ENCODE results near the gene VWC2. TPM values are rescaled to one million over a fixed set of nuclear protein-coding genes. Genes with fewer than 3 reads are reported as not detected.

Gene VWC2
- total and polyA plus RNA-seq, 2 donors, result 0.01 to 0.11 TPM

DNA sequence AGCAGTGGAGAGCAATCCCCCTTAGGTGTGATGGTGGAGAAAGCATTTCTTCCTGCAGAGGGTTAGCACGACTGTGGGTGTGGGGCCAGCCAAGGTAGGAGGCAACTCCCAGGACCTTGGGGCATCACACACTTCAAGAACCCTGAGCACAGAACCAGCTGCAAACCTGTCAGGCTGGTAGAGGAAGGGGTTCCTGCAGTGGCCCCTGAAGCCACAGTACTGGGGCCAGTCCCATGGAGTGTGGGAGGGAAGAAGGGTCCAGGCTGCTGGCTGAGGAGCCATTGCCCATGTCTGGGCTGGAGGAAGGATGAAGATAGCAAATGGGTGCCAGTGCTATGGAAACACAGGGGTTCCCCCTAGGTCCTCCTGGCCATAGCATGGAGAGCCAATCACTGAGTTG is 110.5 kb downstream of the VWC2 start:
- 93% methylated on average over 1 of the region's 1 CpG for WGBS
- no peak for DNase-seq (ENCODE audit: extremely low spot score)

DNA sequence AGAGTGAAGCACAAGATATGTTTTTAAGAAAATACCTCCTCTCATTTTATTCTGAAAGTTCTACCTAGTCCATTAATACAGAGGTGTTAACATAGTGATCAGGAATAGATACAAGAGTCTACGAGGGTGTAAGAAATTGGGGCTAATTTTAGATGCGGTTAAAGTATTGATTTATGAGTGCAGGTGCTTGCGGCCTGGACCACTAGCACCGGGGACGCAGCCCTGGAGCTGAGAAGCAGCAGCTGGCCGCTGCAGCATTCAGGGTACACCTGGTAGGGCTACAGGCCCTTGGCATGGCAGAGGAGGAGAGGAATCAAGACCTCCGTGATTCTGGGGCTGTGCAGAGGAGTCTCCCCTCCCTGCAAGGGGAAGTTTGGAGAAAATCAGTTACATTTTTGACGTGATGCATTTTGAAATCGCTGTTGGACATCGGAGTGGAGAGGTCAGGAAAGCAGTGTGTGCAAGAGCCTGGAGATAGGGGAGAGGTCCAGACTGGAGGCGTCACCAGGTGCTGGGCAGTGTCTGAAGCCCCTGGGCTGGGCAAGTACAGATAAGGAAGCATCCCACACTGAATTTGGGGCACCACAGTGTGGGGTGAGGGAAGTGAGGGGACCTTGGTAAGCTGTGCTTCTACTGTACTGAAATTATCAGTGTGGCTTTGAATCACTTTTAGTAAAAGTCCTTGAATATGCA is 112.3 kb downstream of the VWC2 start:
- no peaks in the 10 kb centered on the region for H3K4me1 ChIP-seq (ENCODE audit: insufficient read depth)
- H3K27ac ChIP-seq (ENCODE audit: low read depth), result no peak overlapping the region
- no peaks in the 10 kb centered on the region for H3K36me3 ChIP-seq (ENCODE audit: insufficient read depth)
- WGBS, result 74% methylated on average over 11 of the region's 11 CpGs
- no peak overlapping the region for H3K4me3 ChIP-seq (ENCODE audit: low read depth, low read length)
- DNase-seq (ENCODE audit: extremely low spot score), result no peak

More for the DNA sequence above, 110.5 kb downstream of the VWC2 start:
- no peak overlapping the region for H3K4me3 ChIP-seq (ENCODE audit: low read depth, low read length)
- H3K36me3 ChIP-seq (ENCODE audit: insufficient read depth), result no peaks in the 10 kb centered on the region
- H3K4me1 ChIP-seq (ENCODE audit: insufficient read depth), result no peaks in the 10 kb centered on the region
- no peak overlapping the region for H3K27ac ChIP-seq (ENCODE audit: low read depth)

DNA sequence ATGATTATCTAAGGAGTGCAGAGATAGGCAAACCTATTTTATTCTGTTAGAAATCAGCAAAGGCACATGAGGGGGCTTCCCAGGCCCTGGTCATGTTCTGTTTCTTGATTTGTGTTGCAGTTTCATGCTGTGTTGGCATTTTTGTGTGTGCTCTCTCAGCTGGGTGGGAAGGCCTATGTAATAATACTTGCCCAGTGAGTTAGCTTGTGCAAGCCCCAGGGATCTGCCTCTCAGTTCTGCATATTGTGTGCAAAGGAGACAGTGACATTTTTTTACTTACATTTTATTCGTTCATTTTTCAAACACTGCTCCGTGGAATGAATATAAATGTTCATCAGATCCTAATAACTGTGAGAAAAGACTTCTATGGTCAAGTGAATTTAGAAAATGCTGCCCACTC is 119.0 kb downstream of the VWC2 start:
- Histone ChIP-seq H3K36me3 (ENCODE audit: insufficient read depth) (no peaks in the 10 kb centered on the region), H3K4me1 (ENCODE audit: insufficient read depth) (no peaks in the 10 kb centered on the region), H3K27ac (ENCODE audit: low read depth) (no peak overlapping the region), H3K4me3 (ENCODE audit: low read depth, low read length) (no peak overlapping the region)
- no peak for DNase-seq (ENCODE audit: extremely low spot score)
- WGBS, result 88% methylated on average over 2 of the region's 2 CpGs

DNA sequence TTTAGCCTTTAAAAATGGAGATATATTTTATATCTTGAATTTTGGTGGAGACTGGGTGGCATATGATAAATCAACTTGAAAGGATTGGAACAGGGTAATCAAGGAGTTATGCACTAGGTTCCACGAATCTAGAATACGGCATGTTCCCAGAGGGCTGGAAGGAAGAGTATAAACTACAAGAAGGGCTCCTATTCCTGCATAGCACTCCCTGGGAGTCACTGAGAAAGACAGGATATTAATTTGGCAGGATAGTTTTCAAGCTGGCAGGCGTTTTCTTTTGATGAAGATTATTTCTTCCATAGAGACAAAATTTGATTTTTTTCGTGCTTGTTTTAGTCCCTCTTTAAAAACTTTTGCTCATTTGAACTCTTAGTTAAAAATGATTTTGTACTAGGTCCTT is 119.7 kb downstream of the VWC2 start:
- H3K27ac ChIP-seq (ENCODE audit: low read depth), result no peak overlapping the region
- H3K36me3 ChIP-seq (ENCODE audit: insufficient read depth), result no peaks in the 10 kb centered on the region
- H3K4me1 ChIP-seq (ENCODE audit: insufficient read depth), result no peaks in the 10 kb centered on the region
- 62% methylated on average over 4 of the region's 4 CpGs for WGBS
- no peak overlapping the region for H3K4me3 ChIP-seq (ENCODE audit: low read depth, low read length)
- DNase-seq (ENCODE audit: extremely low spot score), result no peak

- DNase-seq (ENCODE audit: extremely low spot score), result no peak
- H3K4me1 ChIP-seq (ENCODE audit: insufficient read depth), result no peaks in the 10 kb centered on the region
- no peak overlapping the region for H3K4me3 ChIP-seq (ENCODE audit: low read depth, low read length)
- H3K27ac ChIP-seq (ENCODE audit: low read depth), result no peak overlapping the region
- 82% methylated on average over 4 of the region's 4 CpGs for WGBS
- no peaks in the 10 kb centered on the region for H3K36me3 ChIP-seq (ENCODE audit: insufficient read depth)
Measured at GRCh38 chr7:49894543-49894942, 121.1 kb downstream of the VWC2 start.

DNA sequence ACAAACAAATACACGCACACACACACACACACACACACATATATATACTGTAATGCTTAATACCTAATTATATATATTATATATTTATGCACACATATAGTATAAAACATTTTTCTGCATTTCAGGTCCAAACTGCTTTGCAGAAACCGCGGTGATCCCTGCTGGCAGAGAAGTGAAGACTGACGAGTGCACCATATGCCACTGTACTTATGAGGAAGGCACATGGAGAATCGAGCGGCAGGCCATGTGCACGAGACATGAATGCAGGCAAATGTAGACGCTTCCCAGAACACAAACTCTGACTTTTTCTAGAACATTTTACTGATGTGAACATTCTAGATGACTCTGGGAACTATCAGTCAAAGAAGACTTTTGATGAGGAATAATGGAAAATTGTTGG is 138.5 kb downstream of the VWC2 start:
- WGBS, result 86% methylated on average over 8 of the region's 8 CpGs

GRCh38 chr7:49926720-49927119 is 153.3 kb downstream of the VWC2 start:
- no peak overlapping the region for H3K4me3 ChIP-seq (ENCODE audit: low read depth, low read length)
- H3K4me1 ChIP-seq (ENCODE audit: insufficient read depth), result no peaks in the 10 kb centered on the region
- no peak overlapping the region for H3K27ac ChIP-seq (ENCODE audit: low read depth)
- 87% methylated on average over 6 of the region's 6 CpGs for WGBS
- DNase-seq (ENCODE audit: extremely low spot score), result no peak
- H3K36me3 ChIP-seq (ENCODE audit: insufficient read depth), result no peaks in the 10 kb centered on the region

More for the DNA sequence above, 138.5 kb downstream of the VWC2 start:
- Histone ChIP-seq H3K4me1 (ENCODE audit: insufficient read depth) (no peaks in the 10 kb centered on the region), H3K27ac (ENCODE audit: low read depth) (no peak overlapping the region), H3K36me3 (ENCODE audit: insufficient read depth) (no peaks in the 10 kb centered on the region), H3K4me3 (ENCODE audit: low read depth, low read length) (no peak overlapping the region)
- no peak for DNase-seq (ENCODE audit: extremely low spot score)

DNA sequence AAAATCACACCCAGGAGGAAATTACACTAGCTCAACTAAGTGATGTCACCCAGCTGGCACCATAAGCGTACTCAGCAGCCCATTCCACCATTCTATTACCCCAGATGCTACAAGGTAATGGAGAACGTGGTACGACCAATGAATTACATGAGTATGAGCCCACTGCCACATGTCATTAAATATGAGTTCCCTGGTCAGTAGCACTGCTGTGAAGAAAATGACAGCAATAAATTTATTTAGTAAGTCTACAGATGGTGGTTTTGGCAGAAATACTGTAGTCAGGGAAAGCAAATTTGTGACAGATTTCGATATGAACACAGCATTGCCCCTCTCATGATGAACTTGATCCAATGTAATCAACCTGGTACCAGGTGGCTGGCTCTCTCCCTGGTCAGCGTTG is 154.2 kb downstream of the VWC2 start:
- DNase-seq (ENCODE audit: extremely low spot score), result no peak
- Histone ChIP-seq H3K27ac (ENCODE audit: low read depth) (no peak overlapping the region), H3K4me1 (ENCODE audit: insufficient read depth) (no peaks in the 10 kb centered on the region), H3K4me3 (ENCODE audit: low read depth, low read length) (no peak overlapping the region), H3K36me3 (ENCODE audit: insufficient read depth) (no peaks in the 10 kb centered on the region)
- 86% methylated on average over 5 of the region's 5 CpGs for WGBS

DNA sequence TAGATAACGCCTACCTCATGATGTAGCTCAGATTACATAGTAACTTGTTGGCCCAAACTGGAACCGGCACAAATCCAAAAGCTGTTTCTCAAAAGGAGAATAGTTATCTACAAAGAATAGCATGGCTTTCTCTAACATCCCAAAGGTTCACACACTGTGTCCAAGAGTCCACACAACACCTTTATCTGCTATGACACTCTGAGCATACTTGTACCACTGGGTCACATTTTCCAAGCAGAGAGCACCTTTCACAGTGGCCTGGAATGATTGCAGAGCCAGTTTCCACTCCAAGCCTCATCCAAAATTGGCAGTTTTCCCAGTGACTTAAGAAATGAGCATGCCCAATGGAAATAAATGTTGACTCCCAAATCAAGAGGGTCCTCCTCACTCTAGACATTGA is 155.3 kb downstream of the VWC2 start:
- DNase-seq (ENCODE audit: extremely low spot score), result no peak
- no peak overlapping the region for H3K4me3 ChIP-seq (ENCODE audit: low read depth, low read length)
- H3K27ac ChIP-seq (ENCODE audit: low read depth), result no peak overlapping the region
- no peaks in the 10 kb centered on the region for H3K4me1 ChIP-seq (ENCODE audit: insufficient read depth)
- no peaks in the 10 kb centered on the region for H3K36me3 ChIP-seq (ENCODE audit: insufficient read depth)
- WGBS, result 91% methylated on average over 2 of the region's 2 CpGs

- Histone ChIP-seq H3K27ac (ENCODE audit: low read depth) (no peak overlapping the region), H3K4me3 (ENCODE audit: low read depth, low read length) (no peak overlapping the region), H3K4me1 (ENCODE audit: insufficient read depth) (no peaks in the 10 kb centered on the region), H3K36me3 (ENCODE audit: insufficient read depth) (no peaks in the 10 kb centered on the region)
- DNase-seq (ENCODE audit: extremely low spot score), result no peak
- 82% methylated on average over 2 of the region's 2 CpGs for WGBS
Measured at GRCh38 chr7:49931627-49932026, 158.2 kb downstream of the VWC2 start.

- no peaks in the 10 kb centered on the region for H3K36me3 ChIP-seq (ENCODE audit: insufficient read depth)
- no peak for DNase-seq (ENCODE audit: extremely low spot score)
- no peak overlapping the region for H3K27ac ChIP-seq (ENCODE audit: low read depth)
- H3K4me3 ChIP-seq (ENCODE audit: low read depth, low read length), result no peak overlapping the region
- 85% methylated on average over 2 of the region's 2 CpGs for WGBS
- no peaks in the 10 kb centered on the region for H3K4me1 ChIP-seq (ENCODE audit: insufficient read depth)
Measured at GRCh38 chr7:49937608-49938007, 164.2 kb downstream of the VWC2 start.
